Ureter (tissue), 1 donor: Measurements from ENCODE around the gene SLC2A9. TPM values are rescaled to one million over a fixed set of nuclear protein-coding genes. Genes with fewer than 3 reads are reported as not detected.
"Not testable (repeated sequence)": the region's sequence is repeated elsewhere in the genome, so short reads cannot be mapped to it uniquely, and the experiment has no call there.

Experiments
- DNase-seq: peaks from one replicate; pipeline ENCODE4 v3.0.0-alpha.2; 2020; ENCODE audit warnings: low spot score
- total RNA-seq: library from RNA; stranded (reverse); gene quantifications from one replicate; pipeline ENCODE4 v1.2.4, GENCODE V29; 2023
- donor health status: DM: yes; HTN: yes; CAD: no.

Gene SLC2A9
- total RNA-seq, 1 donor from 2014 or later: 67.5 TPM

DNA sequence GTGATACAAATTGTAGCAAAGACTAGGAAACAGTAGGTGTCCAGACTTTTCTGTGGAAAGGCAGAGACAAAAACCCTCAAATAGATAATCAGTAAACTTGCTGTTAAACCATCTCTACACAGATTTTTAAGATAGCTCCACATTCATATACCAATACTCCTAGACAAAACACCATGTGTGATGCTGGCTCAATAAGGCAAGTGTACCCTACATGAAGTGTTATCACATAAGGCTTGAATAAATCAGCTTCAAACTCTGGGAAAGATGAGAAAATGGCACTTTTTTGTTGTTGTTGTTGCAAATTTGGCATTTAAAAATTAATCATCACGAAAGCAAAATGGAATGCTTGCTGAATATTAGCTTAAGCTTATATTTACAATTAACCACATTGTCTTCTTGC, 194.7 kb downstream of the SLC2A9 start:
- no peak for DNase-seq

DNA sequence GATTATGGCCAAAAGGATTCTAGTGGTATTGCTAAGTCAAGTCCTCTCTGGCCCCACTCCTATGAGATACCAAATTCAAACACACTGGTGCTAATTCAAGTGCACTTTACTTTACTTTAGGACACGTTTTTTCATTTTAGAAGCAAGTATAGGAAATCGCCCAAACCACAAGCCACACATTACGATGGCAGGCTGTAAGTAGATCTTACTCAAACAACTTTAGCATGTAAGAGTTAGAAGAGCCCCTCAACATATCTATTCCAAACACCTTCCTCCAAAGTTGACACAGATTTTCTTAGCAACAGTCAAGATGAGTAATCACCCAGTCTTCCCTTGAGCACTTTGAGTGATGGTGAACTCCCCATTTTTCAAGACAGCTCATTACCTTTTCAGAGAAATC, 196.2 kb downstream of the SLC2A9 start:
- no peak for DNase-seq

DNA sequence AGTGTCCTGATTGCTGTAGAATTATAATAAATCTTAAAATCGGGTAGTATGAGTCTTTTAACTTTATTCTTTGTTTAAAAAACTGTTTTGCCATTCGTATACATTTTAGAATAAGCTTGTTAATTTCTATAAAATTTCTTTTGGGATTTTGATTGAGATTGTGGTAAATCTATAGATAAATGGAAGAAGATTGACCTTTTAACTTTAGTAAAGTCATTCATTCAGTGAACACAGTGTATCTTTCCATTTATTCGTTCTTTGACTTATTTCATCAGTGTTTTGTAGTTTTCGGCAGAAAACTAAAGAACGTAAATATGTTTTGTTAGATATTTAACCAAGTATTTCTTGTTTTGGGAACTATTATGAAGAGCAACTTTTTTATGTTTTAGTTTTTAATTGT, 201.0 kb downstream of the SLC2A9 start:
- DNase-seq: no peak

DNA sequence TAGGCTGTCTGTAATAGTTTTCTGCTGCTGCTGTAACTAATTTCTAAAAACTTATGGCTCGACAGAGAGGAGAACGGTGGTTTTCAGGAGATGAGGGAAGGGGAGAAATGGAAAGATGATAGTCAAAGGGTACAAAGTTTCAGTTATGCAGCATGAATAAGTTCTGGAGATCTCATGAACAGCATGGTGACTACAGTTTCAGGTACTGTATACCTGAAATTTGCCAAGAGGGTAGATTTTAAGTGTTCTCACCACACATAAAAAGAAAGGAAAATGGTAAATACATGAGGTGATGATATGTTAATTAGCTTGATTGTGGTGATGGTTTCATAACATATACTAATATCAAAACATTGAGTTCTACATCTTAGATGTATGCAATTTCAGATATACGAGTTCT, 205.0 kb downstream of the SLC2A9 start:
- no peak for DNase-seq

DNA sequence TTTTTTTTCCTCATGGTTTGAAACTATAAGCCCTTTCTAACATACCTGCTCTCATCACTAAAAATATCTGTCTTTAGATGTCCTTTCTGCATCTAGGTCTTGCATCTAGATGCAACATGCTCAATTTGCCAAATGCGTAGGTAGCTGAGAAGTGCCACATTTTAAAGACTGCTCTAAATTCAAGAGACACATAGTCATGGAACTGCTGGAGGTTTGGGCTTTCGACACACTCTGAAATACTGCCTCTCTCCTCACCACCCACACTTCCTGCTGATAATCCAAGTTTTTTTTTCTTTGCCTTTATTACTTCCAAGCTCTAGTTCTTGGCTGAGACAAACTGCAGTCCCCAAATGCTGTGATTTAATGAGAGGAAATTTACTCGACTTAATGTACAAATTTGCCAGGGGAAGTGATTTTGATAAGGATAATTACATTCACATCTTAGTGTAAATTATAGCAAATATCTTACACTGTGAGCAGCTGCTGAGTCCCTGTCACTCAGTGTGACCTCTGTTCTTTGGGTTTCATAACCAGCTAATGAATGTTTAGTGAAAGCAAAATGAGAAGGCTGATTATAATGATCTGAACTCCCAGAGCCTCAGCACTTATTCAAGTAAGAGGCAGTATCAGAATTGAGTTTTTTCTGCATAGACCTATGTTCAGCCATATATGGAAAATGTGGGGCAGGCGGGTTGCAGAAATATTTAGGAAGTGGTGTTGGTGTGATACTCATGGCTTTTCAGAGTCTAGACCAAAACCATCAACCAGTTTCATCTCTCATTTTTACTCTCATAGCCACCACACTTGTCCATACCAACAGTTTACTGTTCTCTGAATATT, 208.6 kb downstream of the SLC2A9 start:
- no peak for DNase-seq

DNA sequence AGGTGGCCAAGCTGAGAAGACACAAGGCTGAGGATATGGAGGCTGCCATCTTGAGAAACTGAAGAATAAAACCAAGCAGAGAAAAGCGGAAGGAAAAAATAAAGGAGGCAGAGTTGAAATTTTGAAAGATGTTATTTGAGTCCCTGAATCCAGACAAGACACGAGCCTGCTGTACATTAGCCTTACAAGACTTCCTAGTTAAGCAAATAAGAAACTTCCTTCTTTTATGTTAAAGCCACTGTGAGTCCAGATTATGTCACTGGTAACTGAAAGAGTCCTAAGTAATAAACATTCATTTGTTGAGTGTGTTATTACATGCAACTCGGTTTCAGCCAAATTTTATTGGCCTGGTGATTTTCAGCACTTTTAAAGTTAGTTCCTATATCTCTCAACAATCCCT, 209.5 kb downstream of the SLC2A9 start:
- DNase-seq: no peak

DNA sequence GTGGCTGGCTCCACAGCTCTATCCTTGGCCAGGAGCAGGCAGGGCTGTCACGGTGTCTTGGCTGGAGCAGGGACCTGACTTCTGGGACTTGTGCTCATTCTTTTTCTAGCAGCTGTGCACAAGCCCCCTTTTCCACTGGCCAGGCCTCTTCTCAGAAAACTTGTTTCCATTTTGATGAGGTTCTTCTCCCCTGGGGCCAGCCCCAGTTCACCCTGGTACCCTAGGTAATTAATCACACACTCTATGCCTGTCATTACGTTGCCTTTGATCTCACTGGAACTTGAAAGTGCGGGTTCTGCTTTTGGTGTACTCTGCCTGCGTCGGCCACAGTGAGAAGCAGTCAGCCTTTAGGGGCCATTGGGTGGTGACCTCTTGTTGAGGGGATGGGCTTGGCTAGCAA, 213.2 kb downstream of the SLC2A9 start:
- DNase-seq: no peak

DNA sequence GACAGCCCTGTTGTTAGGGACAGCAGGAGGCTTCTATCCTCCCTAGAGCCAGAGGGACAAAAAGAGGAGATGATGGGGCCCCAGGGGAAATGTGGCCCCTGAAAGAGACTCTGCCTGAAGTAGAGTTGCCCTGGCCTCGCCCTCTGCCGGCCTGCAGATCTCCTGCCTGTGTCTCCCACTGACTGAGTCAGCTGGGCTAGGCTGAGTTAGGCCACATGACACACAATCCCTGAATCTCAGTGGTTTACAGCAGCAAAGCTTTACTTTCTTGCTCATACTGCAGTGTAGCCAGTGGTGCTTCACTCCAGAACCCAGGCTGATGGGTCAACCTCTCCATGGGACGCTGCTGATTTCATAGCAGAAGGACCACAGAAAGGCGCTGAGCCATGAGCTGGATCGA, 216.4 kb downstream of the SLC2A9 start:
- no peak for DNase-seq

DNA sequence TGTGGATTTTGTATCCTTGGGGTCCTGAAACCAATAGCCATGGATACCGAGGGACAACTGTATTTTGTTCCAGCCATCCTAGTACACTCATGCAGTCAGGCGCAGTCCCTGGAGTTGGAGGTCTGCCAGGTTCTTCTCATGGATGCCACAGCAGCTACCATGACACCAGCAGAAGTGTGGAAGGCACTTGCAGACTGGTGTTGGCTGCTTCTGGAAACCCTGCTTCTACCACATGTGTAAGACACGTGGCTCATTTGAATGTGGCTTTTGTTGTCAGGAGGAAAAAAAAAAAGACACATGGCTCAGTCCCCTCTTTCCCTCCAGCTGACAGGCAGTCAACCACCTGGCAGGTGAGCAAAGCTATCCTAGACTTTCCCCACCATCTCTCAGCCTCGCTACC, 220.4 kb downstream of the SLC2A9 start:
- DNase-seq: no peak

DNA sequence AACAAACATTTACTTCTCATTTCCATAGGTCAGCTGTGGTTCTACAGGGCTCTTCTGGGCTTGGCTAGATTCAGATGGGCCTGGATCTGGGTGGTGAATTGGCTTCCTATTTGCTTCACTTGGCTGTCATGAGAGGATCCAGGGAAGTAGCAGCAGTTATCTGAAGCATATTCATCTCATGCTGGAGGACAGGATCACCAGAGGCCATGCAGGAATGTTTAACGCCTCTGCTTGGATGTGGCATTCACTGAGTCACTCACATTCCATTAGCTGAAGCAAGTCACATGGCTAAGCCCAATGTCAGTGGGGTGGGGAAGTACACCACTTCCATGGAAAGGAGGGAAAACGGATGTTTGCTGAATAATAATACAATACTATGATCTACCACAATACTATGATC, 224.7 kb downstream of the SLC2A9 start:
- not testable (repeated sequence) for DNase-seq

DNA sequence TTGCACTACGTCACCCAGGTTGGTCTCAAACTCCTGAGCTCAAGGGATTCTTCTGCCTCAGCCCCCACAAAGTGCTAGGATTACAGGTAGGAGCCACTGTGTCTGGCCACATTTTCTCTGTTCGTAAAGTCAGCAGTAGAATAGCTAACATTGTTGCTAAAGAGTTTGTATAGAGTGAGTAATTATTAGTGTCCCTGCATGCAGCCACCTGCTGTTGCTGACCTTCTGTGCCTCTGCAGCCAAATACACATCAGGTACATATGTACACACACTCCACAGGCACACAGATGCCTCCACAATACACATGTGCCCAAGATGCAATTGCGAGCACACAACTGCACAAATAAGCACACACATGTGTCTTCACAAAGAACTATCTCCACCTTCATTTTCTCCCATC, 228.9 kb downstream of the SLC2A9 start:
- DNase-seq: no peak

DNA sequence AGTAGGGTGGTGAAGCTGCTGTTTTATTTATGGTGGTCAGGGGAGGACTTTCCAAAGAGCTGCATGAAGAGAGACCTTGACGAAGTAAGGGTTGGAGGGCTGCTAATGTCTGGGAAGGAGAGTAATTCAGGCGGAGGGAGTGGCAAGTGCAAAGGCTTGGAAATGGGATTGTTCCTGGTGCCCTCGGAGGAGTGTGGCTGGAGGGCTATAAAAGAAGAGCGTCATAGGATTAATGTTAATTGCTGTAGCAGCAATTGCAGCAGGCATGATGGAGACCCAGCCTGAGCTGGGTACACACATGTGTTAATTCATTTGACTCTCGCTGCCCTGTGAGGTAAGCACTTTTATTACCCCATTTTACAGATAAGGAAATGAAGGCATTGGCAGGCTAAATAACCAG, 235.4 kb downstream of the SLC2A9 start:
- not testable (repeated sequence) for DNase-seq

DNA sequence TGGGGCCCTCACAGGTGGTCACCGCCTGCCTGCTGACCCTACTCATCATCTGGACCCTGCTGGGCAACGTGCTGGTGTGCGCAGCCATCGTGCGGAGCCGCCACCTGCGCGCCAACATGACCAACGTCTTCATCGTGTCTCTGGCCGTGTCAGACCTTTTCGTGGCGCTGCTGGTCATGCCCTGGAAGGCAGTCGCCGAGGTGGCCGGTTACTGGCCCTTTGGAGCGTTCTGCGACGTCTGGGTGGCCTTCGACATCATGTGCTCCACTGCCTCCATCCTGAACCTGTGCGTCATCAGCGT, 239.2 kb downstream of the SLC2A9 start:
- DNase-seq: no peak

DNA sequence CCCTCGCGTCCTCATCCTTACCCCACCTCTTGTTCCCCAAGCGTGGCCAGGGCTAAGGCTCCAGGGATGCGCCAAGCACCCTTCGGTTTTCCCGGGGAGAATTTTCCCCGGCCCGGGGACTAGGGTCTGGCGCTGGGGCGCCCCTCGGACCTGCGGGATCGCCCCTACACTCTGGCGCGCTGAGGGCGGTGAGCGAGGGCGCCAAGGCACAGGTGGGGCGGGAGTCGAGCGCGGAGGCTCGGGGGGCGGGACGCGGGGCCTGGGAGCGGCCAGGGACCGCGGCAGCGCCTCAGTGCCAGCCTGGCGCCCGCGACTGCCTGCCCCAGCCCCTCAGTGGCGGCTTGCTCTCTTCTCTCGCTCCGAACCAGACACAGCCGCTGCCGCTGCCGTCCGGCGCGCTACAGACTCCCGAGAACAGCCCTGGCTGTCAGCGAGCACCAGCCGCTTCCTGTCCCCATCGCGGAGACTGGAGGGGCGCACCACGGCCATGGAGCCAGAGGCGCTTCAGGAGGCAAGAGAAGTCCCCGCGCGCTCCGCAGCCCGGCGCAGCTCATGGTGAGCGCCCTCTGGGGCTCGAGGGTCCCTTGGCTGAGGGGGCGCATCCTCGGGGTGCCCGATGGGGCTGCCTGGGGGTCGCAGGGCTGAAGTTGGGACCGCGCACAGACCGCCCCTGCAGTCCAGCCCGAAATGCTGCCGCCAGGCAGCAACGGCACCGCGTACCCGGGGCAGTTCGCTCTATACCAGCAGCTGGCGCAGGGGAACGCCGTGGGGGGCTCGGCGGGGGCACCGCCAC, 239.8 kb downstream of the SLC2A9 start, which contains the start of gene DRD5:
Gene DRD5, plus strand, starts transcription at position 292 of the 793 bp plus-strand sequence. Its CDS starts 396 bp downstream, at position 688.
- DNase-seq: no peak

Other genes starting within 250 kb of the SLC2A9 start
- gene DRD5, start 239.9 kb downstream of the SLC2A9 start, total RNA-seq: not detected
- gene WDR1, start 95.3 kb upstream of the SLC2A9 start, total RNA-seq: 385 TPM